HCT116 (cell line): Measurements from ENCODE around the gene SUSD4.

Experiments
- CEBPB ChIP-seq: IDR thresholded peaks from 2 replicates; pipeline ENCODE4 v1.6.1; 2012; ENCODE audit warnings: low read depth
- JUND ChIP-seq: IDR thresholded peaks from 2 replicates; pipeline ENCODE4 v1.6.1; 2012
- MAX ChIP-seq: IDR thresholded peaks from 2 replicates; pipeline ENCODE4 v1.6.1; 2012
- POLR2AphosphoS5 ChIP-seq: IDR thresholded peaks from 2 replicates; pipeline ENCODE4 v1.6.1; 2011; ENCODE audit warnings: mild to moderate bottlenecking, low read depth, low read length, moderate library complexity
- TF ChIP-seq, protein P1 (sequence below), 3 experiments: fragments of 200-600 bp in 1 of 3; sonication (generic) in 1 of 3; IDR thresholded peaks in 2 of 3; conservative IDR thresholded peaks in 1 of 3; 2 replicates each; pipeline ENCODE4 v1.5.1; 2012 to 2017; ENCODE audit warnings: low read depth in 2 of 3, low read length in 2 of 3, antibody characterized with exemption in 1 of 3, borderline replicate concordance in 1 of 3, control low read depth in 1 of 3, mild to moderate bottlenecking in 1 of 3, mixed read lengths in 1 of 3, mixed run types in 1 of 3, moderate library complexity in 1 of 3; ENCODE audit not compliant: insufficient read depth in 1 of 3

GRCh38 chr1:223189903-223190724 is 173.9 kb downstream of the SUSD4 start:
- TF ChIP-seq MAX: no peak
- TF ChIP-seq, protein P1, sequence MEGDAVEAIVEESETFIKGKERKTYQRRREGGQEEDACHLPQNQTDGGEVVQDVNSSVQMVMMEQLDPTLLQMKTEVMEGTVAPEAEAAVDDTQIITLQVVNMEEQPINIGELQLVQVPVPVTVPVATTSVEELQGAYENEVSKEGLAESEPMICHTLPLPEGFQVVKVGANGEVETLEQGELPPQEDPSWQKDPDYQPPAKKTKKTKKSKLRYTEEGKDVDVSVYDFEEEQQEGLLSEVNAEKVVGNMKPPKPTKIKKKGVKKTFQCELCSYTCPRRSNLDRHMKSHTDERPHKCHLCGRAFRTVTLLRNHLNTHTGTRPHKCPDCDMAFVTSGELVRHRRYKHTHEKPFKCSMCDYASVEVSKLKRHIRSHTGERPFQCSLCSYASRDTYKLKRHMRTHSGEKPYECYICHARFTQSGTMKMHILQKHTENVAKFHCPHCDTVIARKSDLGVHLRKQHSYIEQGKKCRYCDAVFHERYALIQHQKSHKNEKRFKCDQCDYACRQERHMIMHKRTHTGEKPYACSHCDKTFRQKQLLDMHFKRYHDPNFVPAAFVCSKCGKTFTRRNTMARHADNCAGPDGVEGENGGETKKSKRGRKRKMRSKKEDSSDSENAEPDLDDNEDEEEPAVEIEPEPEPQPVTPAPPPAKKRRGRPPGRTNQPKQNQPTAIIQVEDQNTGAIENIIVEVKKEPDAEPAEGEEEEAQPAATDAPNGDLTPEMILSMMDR (IDR thresholded peaks at IDR 0.05 in 2 of 3, conservative IDR thresholded peaks at IDR 0.05 in 1 of 3; ENCODE audit: borderline replicate concordance in 1 of 3, insufficient read depth in 1 of 3, low read depth in 2 of 3, low read length in 2 of 3): no peak
- TF ChIP-seq CEBPB: no peak
- 0 out of 2 replicates have a peak, but pooled peaks have one; percentile 33 for TF ChIP-seq JUND
- no peak for TF ChIP-seq POLR2AphosphoS5
